ENCODE data around the gene ZNF107.

The ZNF107 gene

DNA sequence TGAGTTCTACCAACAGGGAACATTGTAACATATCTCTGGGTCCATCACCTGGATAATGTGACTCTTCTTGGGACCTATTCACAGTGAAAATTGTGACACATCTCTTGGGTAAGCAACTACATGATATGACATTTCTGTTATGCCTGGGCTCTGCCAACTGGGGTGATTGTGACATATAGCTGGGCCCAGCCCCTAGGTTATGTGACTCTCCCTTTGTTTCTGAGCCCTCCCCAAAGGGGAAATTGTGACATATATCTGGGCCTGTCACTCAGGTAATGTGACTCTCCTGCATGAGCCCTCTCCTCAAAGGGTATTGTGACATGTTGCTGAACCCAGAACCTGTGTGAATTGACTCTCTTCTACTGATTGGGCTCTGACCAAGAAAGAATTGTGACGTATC, 22.4 kb upstream of the ZNF107 start:
- Histone ChIP-seq H3K79me2 (ENCODE audit: low read length) (no peaks in the 10 kb centered on the region), H3K27me3 (ENCODE audit: low read depth, low read length) (no peaks in the 10 kb centered on the region), H3K36me3 (replicated peaks; ENCODE audit: low read depth, low read length) (no peaks in the 10 kb centered on the region), H3K4me3 (ENCODE audit: low read length) (no peak overlapping the region), H3K9ac (ENCODE audit: low read length) (no peak overlapping the region), H4K20me1 (ENCODE audit: insufficient read depth, low read length) (no peaks in the 10 kb centered on the region), H3K4me1 (ENCODE audit: low read length) (no peaks in the 10 kb centered on the region), H3K4me2 (ENCODE audit: low read length) (no peak overlapping the region), H3K9me3 (ENCODE audit: insufficient read depth, low read length) (no peaks in the 10 kb centered on the region), H2AFZ (ENCODE audit: low read depth, low read length) (no peak overlapping the region), H3K27ac (ENCODE audit: low read length) (no peak overlapping the region)
- TF ChIP-seq, protein P1, sequence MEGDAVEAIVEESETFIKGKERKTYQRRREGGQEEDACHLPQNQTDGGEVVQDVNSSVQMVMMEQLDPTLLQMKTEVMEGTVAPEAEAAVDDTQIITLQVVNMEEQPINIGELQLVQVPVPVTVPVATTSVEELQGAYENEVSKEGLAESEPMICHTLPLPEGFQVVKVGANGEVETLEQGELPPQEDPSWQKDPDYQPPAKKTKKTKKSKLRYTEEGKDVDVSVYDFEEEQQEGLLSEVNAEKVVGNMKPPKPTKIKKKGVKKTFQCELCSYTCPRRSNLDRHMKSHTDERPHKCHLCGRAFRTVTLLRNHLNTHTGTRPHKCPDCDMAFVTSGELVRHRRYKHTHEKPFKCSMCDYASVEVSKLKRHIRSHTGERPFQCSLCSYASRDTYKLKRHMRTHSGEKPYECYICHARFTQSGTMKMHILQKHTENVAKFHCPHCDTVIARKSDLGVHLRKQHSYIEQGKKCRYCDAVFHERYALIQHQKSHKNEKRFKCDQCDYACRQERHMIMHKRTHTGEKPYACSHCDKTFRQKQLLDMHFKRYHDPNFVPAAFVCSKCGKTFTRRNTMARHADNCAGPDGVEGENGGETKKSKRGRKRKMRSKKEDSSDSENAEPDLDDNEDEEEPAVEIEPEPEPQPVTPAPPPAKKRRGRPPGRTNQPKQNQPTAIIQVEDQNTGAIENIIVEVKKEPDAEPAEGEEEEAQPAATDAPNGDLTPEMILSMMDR (IDR thresholded peaks at IDR 0.05; ENCODE audit: low read depth, low read length) = no peak
- TF ChIP-seq EZH2phosphoT487 (IDR thresholded peaks at IDR 0.05; ENCODE audit: low read depth) = no peak

DNA sequence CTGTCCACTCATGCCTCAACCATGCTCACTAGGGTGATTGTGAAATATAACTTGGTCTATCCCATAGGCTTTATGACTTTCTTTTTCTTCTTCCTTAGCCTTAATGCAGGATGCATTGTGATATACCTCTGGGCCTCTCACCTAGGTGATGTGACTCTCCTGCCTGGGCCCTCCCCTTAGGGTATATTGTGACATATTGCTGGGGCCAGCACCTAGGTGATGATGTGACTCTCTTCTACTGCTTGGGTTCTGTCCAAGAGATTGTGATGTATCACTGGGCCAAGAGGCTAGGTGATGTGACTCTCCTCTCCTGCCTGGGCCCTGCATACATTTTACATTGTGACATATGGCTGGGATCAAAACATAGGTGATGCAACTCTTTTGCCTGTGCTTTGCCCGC, 14.7 kb upstream of the ZNF107 start:
- Histone ChIP-seq H3K4me2 (ENCODE audit: low read length) (no peak overlapping the region), H3K36me3 (replicated peaks; ENCODE audit: low read depth, low read length) (no peaks in the 10 kb centered on the region), H3K9me3 (ENCODE audit: insufficient read depth, low read length) (no peaks in the 10 kb centered on the region), H3K4me1 (ENCODE audit: low read length) (no peaks in the 10 kb centered on the region), H3K27me3 (ENCODE audit: low read depth, low read length) (no peaks in the 10 kb centered on the region), H3K4me3 (ENCODE audit: low read length) (no peak overlapping the region), H2AFZ (ENCODE audit: low read depth, low read length) (no peak overlapping the region), H3K79me2 (ENCODE audit: low read length) (no peaks in the 10 kb centered on the region), H4K20me1 (ENCODE audit: insufficient read depth, low read length) (no peaks in the 10 kb centered on the region), H3K27ac (ENCODE audit: low read length) (no peak overlapping the region), H3K9ac (ENCODE audit: low read length) (no peak overlapping the region)
- TF ChIP-seq, protein P1 (IDR thresholded peaks at IDR 0.05; ENCODE audit: low read depth, low read length) = no peak
- TF ChIP-seq EZH2phosphoT487 (IDR thresholded peaks at IDR 0.05; ENCODE audit: low read depth) = no peak

DNA sequence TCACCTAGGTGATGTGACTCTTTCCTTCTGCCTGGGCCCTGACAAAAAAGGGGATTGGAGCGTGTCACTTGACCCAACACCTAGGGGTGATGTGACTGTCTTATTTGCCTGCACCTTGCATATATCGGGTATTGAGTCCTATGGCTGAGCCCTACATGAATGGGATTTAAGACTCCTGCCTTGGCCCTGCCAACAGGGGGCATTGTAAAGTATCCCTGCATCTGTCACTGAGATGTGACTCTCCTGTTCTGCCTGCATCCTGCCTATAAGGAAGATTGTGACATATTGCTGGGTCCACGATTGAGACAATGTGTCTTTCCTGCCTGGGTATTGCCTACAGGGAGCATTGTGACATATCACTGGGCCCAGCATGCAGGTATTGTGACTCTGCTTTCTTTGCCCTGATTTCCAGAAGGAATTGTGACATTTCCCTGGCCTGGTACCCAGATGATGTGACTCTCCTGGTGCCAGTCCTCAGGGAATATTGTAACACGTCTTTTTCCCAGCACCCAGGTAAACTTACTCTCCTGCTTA, 14.2 kb upstream of the ZNF107 start:
- no peaks in the 10 kb centered on the region for H3K27me3 ChIP-seq (ENCODE audit: low read depth, low read length)
- no peak overlapping the region for H3K27ac ChIP-seq (ENCODE audit: low read length)
- no peak overlapping the region for H2AFZ ChIP-seq (ENCODE audit: low read depth, low read length)
- no peaks in the 10 kb centered on the region for H4K20me1 ChIP-seq (ENCODE audit: insufficient read depth, low read length)
- H3K4me1 ChIP-seq (ENCODE audit: low read length) = no peaks in the 10 kb centered on the region
- no peaks in the 10 kb centered on the region for H3K9me3 ChIP-seq (ENCODE audit: insufficient read depth, low read length)
- no peak for TF ChIP-seq EZH2phosphoT487 (IDR thresholded peaks at IDR 0.05; ENCODE audit: low read depth)
- TF ChIP-seq, protein P1 (IDR thresholded peaks at IDR 0.05; ENCODE audit: low read depth, low read length) = no peak
- H3K36me3 ChIP-seq (replicated peaks; ENCODE audit: low read depth, low read length) = no peaks in the 10 kb centered on the region
- no peak overlapping the region for H3K4me3 ChIP-seq (ENCODE audit: low read length)
- no peak overlapping the region for H3K4me2 ChIP-seq (ENCODE audit: low read length)
- no peaks in the 10 kb centered on the region for H3K79me2 ChIP-seq (ENCODE audit: low read length)
- H3K9ac ChIP-seq (ENCODE audit: low read length) = no peak overlapping the region

DNA sequence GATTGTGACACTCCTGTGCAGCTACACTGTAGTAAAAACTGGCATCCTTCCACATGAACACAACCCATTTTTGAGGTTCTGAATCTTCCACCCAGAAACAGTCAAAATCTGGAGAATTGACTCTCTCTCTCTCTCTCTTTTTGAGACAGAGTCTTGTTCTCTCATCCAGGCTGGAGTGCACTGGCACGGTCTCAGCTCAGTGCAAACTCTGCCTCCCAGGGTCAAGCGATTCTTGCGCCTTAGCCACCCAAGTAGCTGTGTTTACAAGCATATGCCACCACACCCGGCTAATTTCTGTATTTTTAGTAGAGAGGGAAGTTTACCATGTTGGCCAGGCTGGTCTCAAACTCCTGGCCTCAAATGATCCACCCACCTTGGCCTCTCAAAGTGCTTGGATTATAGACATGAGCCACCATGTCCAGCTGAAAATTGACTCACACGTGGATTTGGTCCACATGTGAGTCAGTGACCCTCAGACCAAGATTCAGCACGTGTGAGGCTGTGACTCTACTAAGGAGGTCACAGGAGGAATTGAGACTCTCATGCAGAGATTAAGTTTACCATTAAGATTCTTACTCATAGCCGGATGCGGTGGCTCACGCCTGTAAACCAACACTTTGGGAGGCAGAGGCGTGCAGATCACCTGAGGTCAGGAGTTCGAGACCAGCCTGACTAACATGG, 12.1 kb upstream of the ZNF107 start:
- Histone ChIP-seq H3K4me1 (ENCODE audit: low read length) (no peaks in the 10 kb centered on the region), H3K36me3 (replicated peaks; ENCODE audit: low read depth, low read length) (no peaks in the 10 kb centered on the region), H3K27me3 (ENCODE audit: low read depth, low read length) (no peaks in the 10 kb centered on the region), H4K20me1 (ENCODE audit: insufficient read depth, low read length) (no peaks in the 10 kb centered on the region), H3K9ac (ENCODE audit: low read length) (no peak overlapping the region), H3K27ac (ENCODE audit: low read length) (no peak overlapping the region), H2AFZ (ENCODE audit: low read depth, low read length) (no peak overlapping the region), H3K4me2 (ENCODE audit: low read length) (no peak overlapping the region), H3K4me3 (ENCODE audit: low read length) (no peak overlapping the region), H3K9me3 (ENCODE audit: insufficient read depth, low read length) (no peaks in the 10 kb centered on the region), H3K79me2 (ENCODE audit: low read length) (no peaks in the 10 kb centered on the region)
- TF ChIP-seq, protein P1 (IDR thresholded peaks at IDR 0.05; ENCODE audit: low read depth, low read length) = no peak
- no peak for TF ChIP-seq EZH2phosphoT487 (IDR thresholded peaks at IDR 0.05; ENCODE audit: low read depth)

Data from OCI-LY3 (cell line).